Sigmoid colon (tissue), 4 donors: ENCODE measurements around the gene ZP2.

Experiments used
- CTCF ChIP-seq, 4 experiments: fragments of 450-650 bp in 3 of 4; fragments of 200-600 bp in 1 of 4; IDR thresholded peaks; one replicate each; pipeline ENCODE4 v1.5.1; 2016 to 2019; ENCODE audit warnings: antibody characterized with exemption in 4 of 4, mild to moderate bottlenecking in 3 of 4, moderate library complexity in 2 of 4
- POLR2AphosphoS5 ChIP-seq, 4 donors: sonication (generic); formaldehyde crosslinking; IDR thresholded peaks; one replicate each; pipeline ENCODE4 v1.6.1; 2017; ENCODE audit warnings: antibody characterized with exemption in 4 of 4

GRCh38 chr16:21257284-21257683 lies 45.9 kb upstream of the ZP2 start:
- TF ChIP-seq POLR2AphosphoS5 (IDR thresholded peaks at IDR 0.05), result no peak
- TF ChIP-seq CTCF (IDR thresholded peaks at IDR 0.05), result no peak
